Upper lobe of right lung (tissue), 1 donor: Measurements from ENCODE around the gene MIDN. TPM values are rescaled to one million over a fixed set of nuclear protein-coding genes. Genes with fewer than 3 reads are reported as not detected.

Experiments used
- ATAC-seq: fragments of 200-7000 bp; cut with Tn5 transposase; one replicate; pipeline ENCODE4 v1.9.1; 2020; ENCODE audit warnings: mild to moderate bottlenecking, moderate library complexity
- DNase-seq: peaks from one replicate; pipeline ENCODE4 v3.0.0-alpha.2; 2020
- H3K27ac ChIP-seq: fragments of 200-600 bp; one replicate; pipeline ENCODE4 v1.8.0; 2022
- H3K27me3 ChIP-seq: fragments of 200-600 bp; one replicate; pipeline ENCODE4 v1.8.0; 2022; ENCODE audit warnings: mild to moderate bottlenecking
- H3K36me3 ChIP-seq: fragments of 200-600 bp; one replicate; pipeline ENCODE4 v1.8.0; 2022
- H3K4me1 ChIP-seq: fragments of 200-600 bp; one replicate; pipeline ENCODE4 v1.8.0; 2022
- H3K4me3 ChIP-seq: fragments of 200-600 bp; one replicate; pipeline ENCODE4 v1.8.0; 2022; ENCODE audit warnings: mild to moderate bottlenecking
- H3K9me3 ChIP-seq: fragments of 200-600 bp; one replicate; pipeline ENCODE4 v1.8.0; 2022
- intact Hi-C: fragments of 100-400 bp; cut with DNase I; formaldehyde crosslinking; loops from one replicate; pipeline ENCODE4 v1.11.0; 2022
- total RNA-seq: library from RNA; stranded (reverse); fragmentation: NEBNext Ultra II Directional; extraction: Animal tissue kit (Norgen Biotek cat#: 25700); gene quantifications from one replicate; pipeline ENCODE4 v1.2.1, GENCODE V29; 2021
- TF ChIP-seq, protein P1 (sequence below): fragments of 200-600 bp; IDR thresholded peaks from one replicate; pipeline ENCODE4 v1.8.0; 2022; ENCODE audit warnings: antibody characterized with exemption
- donor health status: DM: no; HTN: yes; CAD: no; lungs with severe emphysema.

MIDN gene
- total RNA-seq, 1 donor from 2014 or later: 135 TPM

GRCh38 chr19:1269065-1269477 lies 20.7 kb downstream of the MIDN start, which contains the start of gene CIRBP:
Gene CIRBP, plus strand, starts transcription at chr19:1269332. Its CDS starts 1,602 bp downstream, at chr19:1270934.
- Histone ChIP-seq H3K36me3 (peaks cover 37% of the 10 kb centered on the region), H3K27ac (peak within 1 kb of the TSS; percentile 95), H3K4me1 (peaks cover 73% of the 10 kb centered on the region), H3K9me3 (no peaks in the 10 kb centered on the region), H3K27me3 (no peaks in the 10 kb centered on the region), H3K4me3 (peak within 1 kb of the TSS; percentile 69)
- DNase-seq (peak; percentile 100), ATAC-seq (peak; percentile 82)
- intact Hi-C loops: no loop called here
- TF ChIP-seq, protein P1, sequence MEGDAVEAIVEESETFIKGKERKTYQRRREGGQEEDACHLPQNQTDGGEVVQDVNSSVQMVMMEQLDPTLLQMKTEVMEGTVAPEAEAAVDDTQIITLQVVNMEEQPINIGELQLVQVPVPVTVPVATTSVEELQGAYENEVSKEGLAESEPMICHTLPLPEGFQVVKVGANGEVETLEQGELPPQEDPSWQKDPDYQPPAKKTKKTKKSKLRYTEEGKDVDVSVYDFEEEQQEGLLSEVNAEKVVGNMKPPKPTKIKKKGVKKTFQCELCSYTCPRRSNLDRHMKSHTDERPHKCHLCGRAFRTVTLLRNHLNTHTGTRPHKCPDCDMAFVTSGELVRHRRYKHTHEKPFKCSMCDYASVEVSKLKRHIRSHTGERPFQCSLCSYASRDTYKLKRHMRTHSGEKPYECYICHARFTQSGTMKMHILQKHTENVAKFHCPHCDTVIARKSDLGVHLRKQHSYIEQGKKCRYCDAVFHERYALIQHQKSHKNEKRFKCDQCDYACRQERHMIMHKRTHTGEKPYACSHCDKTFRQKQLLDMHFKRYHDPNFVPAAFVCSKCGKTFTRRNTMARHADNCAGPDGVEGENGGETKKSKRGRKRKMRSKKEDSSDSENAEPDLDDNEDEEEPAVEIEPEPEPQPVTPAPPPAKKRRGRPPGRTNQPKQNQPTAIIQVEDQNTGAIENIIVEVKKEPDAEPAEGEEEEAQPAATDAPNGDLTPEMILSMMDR: no peak

GRCh38 chr19:1269478-1270212 lies 21.3 kb downstream of the MIDN start:
- Histone ChIP-seq H3K27me3 (no peaks in the 10 kb centered on the region), H3K4me3 (peak overlapping the region; percentile 69), H3K9me3 (no peaks in the 10 kb centered on the region), H3K27ac (peak overlapping the region; percentile 95), H3K36me3 (peaks cover 43% of the 10 kb centered on the region), H3K4me1 (peaks cover 79% of the 10 kb centered on the region)
- TF ChIP-seq, protein P1: no peak
- ATAC-seq (peak; percentile 42), DNase-seq (peak; percentile 94)
- intact Hi-C loops: no loop called here

GRCh38 chr19:1270213-1270853 lies 21.9 kb downstream of the MIDN start:
- intact Hi-C loops: no loop called here
- H3K27me3 ChIP-seq: no peaks in the 10 kb centered on the region
- H3K27ac ChIP-seq: peak overlapping the region; percentile 95
- TF ChIP-seq, protein P1: no peak
- peaks cover 48% of the 10 kb centered on the region for H3K36me3 ChIP-seq
- H3K4me1 ChIP-seq: peaks cover 78% of the 10 kb centered on the region
- DNase-seq: no peak
- no peaks in the 10 kb centered on the region for H3K9me3 ChIP-seq
- ATAC-seq: no peak
- peak overlapping the region; percentile 69 for H3K4me3 ChIP-seq

DNA sequence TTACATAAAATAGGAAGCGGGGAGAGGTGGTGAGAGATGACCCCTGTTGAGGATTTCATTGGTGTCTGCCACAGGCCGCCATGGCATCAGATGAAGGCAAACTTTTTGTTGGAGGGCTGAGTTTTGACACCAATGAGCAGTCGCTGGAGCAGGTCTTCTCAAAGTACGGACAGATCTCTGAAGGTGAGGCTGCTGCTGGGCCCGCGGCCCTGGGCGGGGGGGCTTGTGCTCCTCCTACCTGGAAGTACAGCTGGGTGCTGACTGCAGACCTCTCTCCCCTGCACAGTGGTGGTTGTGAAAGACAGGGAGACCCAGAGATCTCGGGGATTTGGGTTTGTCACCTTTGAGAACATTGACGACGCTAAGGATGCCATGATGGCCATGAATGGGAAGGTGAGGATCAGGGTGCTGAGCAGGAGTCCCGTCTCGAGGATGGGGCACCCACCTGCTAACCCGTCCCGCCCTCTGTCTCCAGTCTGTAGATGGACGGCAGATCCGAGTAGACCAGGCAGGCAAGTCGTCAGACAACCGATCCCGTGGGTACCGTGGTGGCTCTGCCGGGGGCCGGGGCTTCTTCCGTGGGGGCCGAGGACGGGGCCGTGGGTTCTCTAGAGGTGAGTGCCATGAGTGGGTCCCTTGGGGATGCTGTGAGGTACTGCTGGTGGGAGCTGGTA lies 22.6 kb downstream of the MIDN start:
- H3K36me3 ChIP-seq: peaks cover 48% of the 10 kb centered on the region
- H3K27me3 ChIP-seq: no peaks in the 10 kb centered on the region
- intact Hi-C loops: no loop called here
- ATAC-seq (no peak), DNase-seq (no peak)
- TF ChIP-seq, protein P1: no peak
- H3K4me1 ChIP-seq: peaks cover 73% of the 10 kb centered on the region
- H3K9me3 ChIP-seq: no peaks in the 10 kb centered on the region
- peak overlapping the region; percentile 69 for H3K4me3 ChIP-seq
- peak overlapping the region; percentile 95 for H3K27ac ChIP-seq

- Histone ChIP-seq H3K4me3 (peak overlapping the region; percentile 69), H3K4me1 (peaks cover 76% of the 10 kb centered on the region), H3K36me3 (peaks cover 48% of the 10 kb centered on the region), H3K27me3 (no peaks in the 10 kb centered on the region), H3K9me3 (no peaks in the 10 kb centered on the region), H3K27ac (peak overlapping the region; percentile 30)
- ATAC-seq: no peak
- TF ChIP-seq, protein P1: no peak
- no peak for DNase-seq
- intact Hi-C loops: no loop called here
These were observed 23.4 kb downstream of the MIDN start for GRCh38 chr19:1271528-1272422.
